Caco-2 (cell line): ENCODE results near the gene PURA. TPM values are rescaled to one million over a fixed set of nuclear protein-coding genes. Genes with fewer than 3 reads are reported as not detected.

Source experiments
- total RNA-seq: library from RNA; stranded (reverse); gene quantifications from 2 replicates; pipeline ENCODE4 v1.2.3, GENCODE V29; 2022

PURA gene
- total RNA-seq, 1 experiment from 2014 or later = 14.5 TPM

Other genes with a start within 250 kb of the PURA start
- 0.59 TPM in 1 of 2 replicates, not detected in the other for gene NRG2, start 70.8 kb upstream of the PURA start, total RNA-seq
- 3.7 TPM in 2 replicates for gene IGIP, start 11.8 kb downstream of the PURA start, total RNA-seq
- gene CYSTM1, start 61.1 kb downstream of the PURA start, total RNA-seq = 93.5 and 102 TPM in 2 replicates
- gene PFDN1, start 189.0 kb downstream of the PURA start, total RNA-seq = 81.1 and 82.3 TPM in 2 replicates
- gene HBEGF, start 232.5 kb downstream of the PURA start, total RNA-seq = 5.2 and 5.8 TPM in 2 replicates
- gene SLC4A9, start 246.1 kb downstream of the PURA start, total RNA-seq = 0.11 and 0.35 TPM in 2 replicates